Activated T-cell treated with anti-CD3 and anti-CD28 coated beads, Interleukin-2, amount 50 U/mL, for 24 hours (primary cell): ENCODE measurements around the gene MAGED2.
"Not testable (repeated sequence)": the region's sequence is repeated elsewhere in the genome, so short reads cannot be mapped to it uniquely, and the experiment has no call there.

Experiments
- DNase-seq: peaks from one replicate; pipeline ENCODE4 v3.0.0-alpha.2; 2020
- H3K27ac Mint-ChIP-seq: 2 replicates; pipeline ENCODE4 v1.8.0; 2020; ENCODE audit warnings: mild to moderate bottlenecking, mixed read lengths
- H3K27me3 Mint-ChIP-seq: 2 replicates; pipeline ENCODE4 v1.8.0; 2020; ENCODE audit warnings: mixed read lengths
- H3K36me3 Mint-ChIP-seq: 2 replicates; pipeline ENCODE4 v1.8.0; 2020; ENCODE audit warnings: low read depth, mixed read lengths
- H3K4me1 Mint-ChIP-seq: 2 replicates; pipeline ENCODE4 v1.8.0; 2020; ENCODE audit warnings: low read depth, mixed read lengths
- H3K4me3 Mint-ChIP-seq: 2 replicates; pipeline ENCODE4 v1.8.0; 2020; ENCODE audit warnings: mild to moderate bottlenecking, moderate library complexity, mixed read lengths
- H3K9me3 Mint-ChIP-seq: 2 replicates; pipeline ENCODE4 v1.8.0; 2020; ENCODE audit warnings: mixed read lengths

MAGED2 gene

GRCh38 chrX:54841184-54841874, 33.8 kb downstream of the MAGED2 start:
- H3K27me3 Mint-ChIP-seq: peaks cover 76% of the 10 kb centered on the region
- not testable (repeated sequence) for DNase-seq, H3K27ac Mint-ChIP-seq, H3K4me1 Mint-ChIP-seq, H3K9me3 Mint-ChIP-seq, H3K4me3 Mint-ChIP-seq, H3K36me3 Mint-ChIP-seq

- H3K9me3 Mint-ChIP-seq: no peaks in the 10 kb centered on the region
- no peak overlapping the region for H3K27ac Mint-ChIP-seq
- H3K36me3 Mint-ChIP-seq: no peaks in the 10 kb centered on the region
- no peak overlapping the region for H3K4me3 Mint-ChIP-seq
- DNase-seq: no peak
- H3K4me1 Mint-ChIP-seq: no peaks in the 10 kb centered on the region
- peaks cover 69% of the 10 kb centered on the region for H3K27me3 Mint-ChIP-seq
These were observed 35.1 kb downstream of the MAGED2 start for GRCh38 chrX:54842607-54843006.

- H3K9me3 Mint-ChIP-seq: no peaks in the 10 kb centered on the region
- no peaks in the 10 kb centered on the region for H3K4me1 Mint-ChIP-seq
- no peaks in the 10 kb centered on the region for H3K36me3 Mint-ChIP-seq
- no peak overlapping the region for H3K4me3 Mint-ChIP-seq
- H3K27me3 Mint-ChIP-seq: peaks cover 66% of the 10 kb centered on the region
- DNase-seq: no peak
- no peak overlapping the region for H3K27ac Mint-ChIP-seq
These were observed 35.5 kb downstream of the MAGED2 start for GRCh38 chrX:54843050-54843449.

GRCh38 chrX:54847700-54848099, 40.2 kb downstream of the MAGED2 start:
- peaks cover 30% of the 10 kb centered on the region for H3K27me3 Mint-ChIP-seq
- not testable (repeated sequence) for H3K9me3 Mint-ChIP-seq, H3K36me3 Mint-ChIP-seq, H3K4me3 Mint-ChIP-seq, DNase-seq, H3K27ac Mint-ChIP-seq, H3K4me1 Mint-ChIP-seq

- DNase-seq: no peak
- Mint-ChIP-seq H3K27ac (no peak overlapping the region), H3K9me3 (peaks cover 7% of the 10 kb centered on the region), H3K36me3 (no peaks in the 10 kb centered on the region), H3K27me3 (peaks cover 49% of the 10 kb centered on the region), H3K4me3 (no peak overlapping the region), H3K4me1 (no peaks in the 10 kb centered on the region)
These were observed 57.7 kb downstream of the MAGED2 start for GRCh38 chrX:54865208-54865607.
